SK-N-SH treated with all-trans-retinoic acid at 6 μM for 48 hours (cell line): Measurements from ENCODE around the gene CANX.

Experiments
- ARNTL ChIP-seq: fragments of 450-650 bp; formaldehyde crosslinking; IDR thresholded peaks from 2 replicates; pipeline ENCODE4 v1.5.0; 2020; ENCODE audit warnings: low read depth, mild to moderate bottlenecking, moderate library complexity, borderline replicate concordance
- BACH2 ChIP-seq: fragments of 250-450 bp; sonication (Bioruptor Pico); IDR thresholded peaks from 2 replicates; pipeline ENCODE4 v1.9.0; 2021; ENCODE audit warnings: mild to moderate bottlenecking, borderline replicate concordance
- CREB5 ChIP-seq: fragments of 250-450 bp; sonication (Bioruptor Pico); IDR thresholded peaks from 2 replicates; pipeline ENCODE4 v1.5.1; 2020; ENCODE audit warnings: low read depth, mild to moderate bottlenecking, moderate library complexity
- ISL1 ChIP-seq: fragments of 250-450 bp; sonication (Bioruptor Pico); IDR thresholded peaks from 2 replicates; pipeline ENCODE4 v2.1.2; 2022; ENCODE audit warnings: mild to moderate bottlenecking, moderate library complexity
- PATZ1 ChIP-seq: fragments of 250-450 bp; sonication (Bioruptor Pico); IDR thresholded peaks from 2 replicates; pipeline ENCODE4 v1.8.0; 2020; ENCODE audit warnings: mild to moderate bottlenecking, moderate library complexity, borderline replicate concordance
- SNAI2 ChIP-seq: fragments of 250-450 bp; sonication (Bioruptor Pico); IDR thresholded peaks from 2 replicates; pipeline ENCODE4 v1.5.0; 2020; ENCODE audit warnings: mild to moderate bottlenecking, moderate library complexity
- TCF4 ChIP-seq: fragments of 250-450 bp; sonication (Bioruptor Pico); IDR thresholded peaks from 2 replicates; pipeline ENCODE4 v1.8.0; 2021; ENCODE audit warnings: mild to moderate bottlenecking, moderate library complexity, borderline replicate concordance
- ZFP3 ChIP-seq: fragments of 250-450 bp; sonication (Bioruptor Pico); IDR thresholded peaks from 2 replicates; pipeline ENCODE4 v1.5.0; 2020; ENCODE audit warnings: mild to moderate bottlenecking, moderate library complexity
- ZNF70 ChIP-seq: fragments of 450-650 bp; formaldehyde crosslinking; IDR thresholded peaks from 2 replicates; pipeline ENCODE4 v1.5.0; 2020; ENCODE audit warnings: mild to moderate bottlenecking, moderate library complexity

GRCh38 chr5:179762781-179763176 lies 64.0 kb downstream of the CANX start:
- TF ChIP-seq ARNTL (no peak), ISL1 (no peak), ZFP3 (CRISPR knock-in tag) (no peak), BACH2 (no peak), TCF4 (no peak), ZNF70 (CRISPR knock-in tag) (no peak), CREB5 (CRISPR knock-in tag) (no peak), SNAI2 (no peak), PATZ1 (CRISPR knock-in tag) (no peak)
